Neural cell (in vitro differentiated cells): ENCODE results near the gene LRRFIP2. TPM values are rescaled to one million over a fixed set of nuclear protein-coding genes. Genes with fewer than 3 reads are reported as not detected.

ENCODE experiments used
- H2AFZ ChIP-seq: fragments of 200-600, 300-800 bp; sonication (generic), shearing (Covaris generic); 2 replicates; pipeline ENCODE4 v1.6.0; 2014; ENCODE audit warnings: low read depth, mild to moderate bottlenecking, antibody characterized with exemption, low read length, moderate library complexity
- H3F3A ChIP-seq: fragments of 200-600 bp; shearing (Covaris generic); 2 replicates; pipeline ENCODE4 v1.6.1; 2016; ENCODE audit warnings: mild to moderate bottlenecking, moderate library complexity, mixed read lengths, antibody characterized with exemption, low read length; ENCODE audit not compliant: insufficient read depth, poor library complexity, severe bottlenecking
- H3K27ac ChIP-seq: fragments of 200-600, 300-800 bp; sonication (generic), shearing (Covaris generic); 2 replicates; pipeline ENCODE4 v1.5.1; 2014; ENCODE audit warnings: mild to moderate bottlenecking, low read length, moderate library complexity
- H3K27me3 ChIP-seq: fragments of 300-800, 200-600 bp; sonication (generic), shearing (Covaris generic); 2 replicates; pipeline ENCODE4 v1.6.0; 2014; ENCODE audit warnings: mild to moderate bottlenecking, low read depth, low read length, moderate library complexity; ENCODE audit not compliant: insufficient read depth
- H3K36me3 ChIP-seq: fragments of 300-800, 200-600 bp; sonication (generic), shearing (Covaris generic); 2 replicates; pipeline ENCODE4 v1.5.1; 2014; ENCODE audit warnings: mild to moderate bottlenecking, antibody characterized with exemption, low read length, moderate library complexity; ENCODE audit not compliant: insufficient read depth
- H3K4me2 ChIP-seq: fragments of 300-800, 200-600 bp; sonication (generic), shearing (Covaris generic); 2 replicates; pipeline ENCODE4 v1.6.0; 2014; ENCODE audit warnings: mild to moderate bottlenecking, low read length
- H3K4me3 ChIP-seq: fragments of 300-800, 200-600 bp; sonication (generic), shearing (Covaris generic); 2 replicates; pipeline ENCODE4 v1.5.1; 2014; ENCODE audit warnings: mild to moderate bottlenecking, low read length, moderate library complexity
- H3K79me2 ChIP-seq: fragments of 200-600 bp; shearing (Covaris generic); replicated peaks from 2 replicates; pipeline ENCODE4 v1.6.0; 2014; ENCODE audit warnings: mild to moderate bottlenecking, low read length, moderate library complexity; ENCODE audit not compliant: insufficient read depth
- H3K9ac ChIP-seq: fragments of 300-800, 200-600 bp; sonication (generic), shearing (Covaris generic); 2 replicates; pipeline ENCODE4 v1.6.1; 2016; ENCODE audit warnings: mild to moderate bottlenecking, low read length, mixed read lengths
- H3K9me2 ChIP-seq: fragments of 200-600 bp; shearing (Covaris generic); 2 replicates; pipeline ENCODE4 v1.6.1; 2016; ENCODE audit warnings: mild to moderate bottlenecking, low read length, mixed read lengths; ENCODE audit not compliant: insufficient read depth
- H3K9me3 ChIP-seq: fragments of 200-600, 300-800 bp; sonication (generic), shearing (Covaris generic); 2 replicates; pipeline ENCODE4 v1.6.1; 2016; ENCODE audit warnings: mild to moderate bottlenecking, mixed run types, low read length, moderate library complexity, mixed read lengths
- H4K20me1 ChIP-seq: fragments of 200-600 bp; shearing (Covaris generic); 2 replicates; pipeline ENCODE4 v1.6.1; 2016; ENCODE audit warnings: mild to moderate bottlenecking, mixed run types; ENCODE audit not compliant: insufficient read depth
- CTCF ChIP-seq: fragments of 450-650 bp; IDR thresholded peaks from 2 replicates; pipeline ENCODE4 v1.5.1; 2014; ENCODE audit warnings: antibody characterized with exemption, mild to moderate bottlenecking, moderate library complexity; ENCODE audit not compliant: poor library complexity, severe bottlenecking
- EP300 ChIP-seq: fragments of 450-650 bp; conservative IDR thresholded peaks from 2 replicates; pipeline ENCODE4 v1.6.1; 2014; ENCODE audit warnings: antibody characterized with exemption, mild to moderate bottlenecking, moderate library complexity; ENCODE audit not compliant: poor library complexity, severe bottlenecking
- EZH2 ChIP-seq: fragments of 200-600, 300-800 bp; shearing (Covaris generic), sonication (generic); IDR thresholded peaks from 2 replicates; pipeline ENCODE4 v1.6.1; 2014; ENCODE audit warnings: antibody characterized with exemption, low read length, borderline replicate concordance, mild to moderate bottlenecking; ENCODE audit not compliant: insufficient read depth, poor library complexity, severe bottlenecking
- MXI1 ChIP-seq: fragments of 450-650 bp; conservative IDR thresholded peaks from 2 replicates; pipeline ENCODE4 v1.6.1; 2014; ENCODE audit warnings: antibody characterized with exemption, mild to moderate bottlenecking; ENCODE audit not compliant: poor library complexity, severe bottlenecking
- POLR2AphosphoS5 ChIP-seq: IDR thresholded peaks from 2 replicates; pipeline ENCODE4 v1.6.1; 2012
- RAD21 ChIP-seq: fragments of 450-650 bp; conservative IDR thresholded peaks from 2 replicates; pipeline ENCODE4 v1.6.1; 2014; ENCODE audit warnings: antibody characterized with exemption, mild to moderate bottlenecking, moderate library complexity
- REST ChIP-seq: IDR thresholded peaks from 2 replicates; pipeline ENCODE4 v1.6.1; 2012; ENCODE audit warnings: borderline replicate concordance
- SMC3 ChIP-seq: fragments of 450-650 bp; conservative IDR thresholded peaks from 2 replicates; pipeline ENCODE4 v1.6.1; 2014; ENCODE audit warnings: antibody characterized with exemption, mild to moderate bottlenecking, moderate library complexity; ENCODE audit not compliant: poor library complexity
- TAF1 ChIP-seq: IDR thresholded peaks from 2 replicates; pipeline ENCODE4 v1.6.1; 2012; ENCODE audit warnings: low read depth
- polyA plus RNA-seq: library from polyadenylated mRNA; depleted of rRNA; stranded (reverse); fragments of >200 nt; gene quantifications from 2 replicates; pipeline ENCODE4 v1.2.3, GENCODE V29; 2014

Gene LRRFIP2
- polyA plus RNA-seq, 1 donor from 2014 or later, result 143 TPM

DNA sequence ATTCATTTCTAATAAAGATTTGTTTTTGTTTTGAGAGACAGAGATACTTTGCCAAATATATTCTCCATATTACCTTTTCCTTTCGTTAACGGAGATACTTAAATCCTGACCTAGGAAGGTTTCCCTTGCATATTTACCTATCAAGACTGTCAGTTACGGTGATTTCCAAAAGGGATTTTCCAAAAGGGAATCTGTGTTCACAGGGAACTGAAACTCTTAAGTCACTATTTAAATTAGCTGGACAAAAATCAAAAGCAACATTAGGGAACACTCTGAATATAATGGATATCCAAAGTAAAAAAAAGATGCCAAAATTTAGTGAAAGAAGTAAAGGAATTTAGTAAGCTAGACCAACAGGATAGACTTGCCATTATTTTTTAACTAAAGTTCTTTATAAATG lies 576 bp downstream of the LRRFIP2 start:
- H3K27me3 ChIP-seq, result no peaks in the 10 kb centered on the region
- H3F3A ChIP-seq, result no peaks in the 10 kb centered on the region
- H3K36me3 ChIP-seq, result no peaks in the 10 kb centered on the region
- H3K4me3 ChIP-seq, result peak overlapping the region; percentile 92
- no peak overlapping the region for H3K4me2 ChIP-seq
- H3K27ac ChIP-seq, result no peak overlapping the region
- H2AFZ ChIP-seq, result no peak overlapping the region
- TF ChIP-seq REST, result no peak
- no peak for TF ChIP-seq POLR2AphosphoS5
- TF ChIP-seq RAD21, result no peak
- no peak for TF ChIP-seq TAF1
- TF ChIP-seq SMC3, result no peak
- TF ChIP-seq EP300, result no peak
- TF ChIP-seq MXI1, result no peak
- TF ChIP-seq CTCF, result no peak
- no peak for TF ChIP-seq EZH2
- H3K79me2 ChIP-seq, result peaks cover 53% of the 10 kb centered on the region
- H3K9me2 ChIP-seq, result no peaks in the 10 kb centered on the region
- H3K9me3 ChIP-seq, result no peaks in the 10 kb centered on the region
- H4K20me1 ChIP-seq, result no peaks in the 10 kb centered on the region
- H3K9ac ChIP-seq, result no peak overlapping the region

- Histone ChIP-seq H4K20me1 (no peaks in the 10 kb centered on the region), H3K4me2 (no peak overlapping the region), H2AFZ (no peak overlapping the region), H3K4me3 (no peak overlapping the region), H3K79me2 (peaks cover 40% of the 10 kb centered on the region), H3K9me2 (no peaks in the 10 kb centered on the region), H3K36me3 (no peaks in the 10 kb centered on the region), H3F3A (no peaks in the 10 kb centered on the region), H3K27me3 (no peaks in the 10 kb centered on the region), H3K9me3 (no peaks in the 10 kb centered on the region), H3K27ac (no peak overlapping the region), H3K9ac (no peak overlapping the region)
- TF ChIP-seq RAD21 (no peak), EP300 (no peak), MXI1 (no peak), EZH2 (no peak), CTCF (no peak), TAF1 (no peak), SMC3 (no peak), POLR2AphosphoS5 (no peak), REST (no peak)
Observed at GRCh38 chr3:37171144-37171543, 3.2 kb downstream of the LRRFIP2 start.
